Vagina (tissue), 2 donors: ENCODE results near the gene CNST. TPM values are rescaled to one million over a fixed set of nuclear protein-coding genes. Genes with fewer than 3 reads are reported as not detected.
"Not testable (repeated sequence)": the region's sequence is repeated elsewhere in the genome, so short reads cannot be mapped to it uniquely, and the experiment has no call there.

ENCODE experiments used
- DNase-seq, 2 donors: peaks; one replicate each; pipeline ENCODE4 v3.0.0-alpha.2; 2017; ENCODE audit errors: extremely low spot score in 2 of 2
- H3K27ac ChIP-seq: fragments of 200-600 bp; sonication (generic); one replicate; pipeline ENCODE4 v1.5.1; 2019
- H3K27me3 ChIP-seq: fragments of 200-600 bp; sonication (generic); one replicate; pipeline ENCODE4 v1.5.1; 2019
- H3K36me3 ChIP-seq, 2 donors: fragments of 200-600 bp; sonication (generic); one replicate each; pipeline ENCODE4 v1.5.1; 2017 to 2019
- H3K4me1 ChIP-seq: fragments of 200-600 bp; sonication (generic); one replicate; pipeline ENCODE4 v1.5.1; 2019
- H3K4me3 ChIP-seq, 2 donors: fragments of 200-600 bp; sonication (generic); 1 replicate in 1 of 2; 2 replicates in 1 of 2; pipeline ENCODE4 v1.5.1; 2016 to 2019
- H3K9me3 ChIP-seq: fragments of 200-600 bp; sonication (generic); one replicate; pipeline ENCODE4 v1.5.1; 2019
- POLR2A ChIP-seq, 2 donors: fragments of 450-650 bp; IDR thresholded peaks; one replicate each; pipeline ENCODE4 v1.6.1; 2017; ENCODE audit warnings: antibody characterized with exemption in 2 of 2, mild to moderate bottlenecking in 2 of 2, moderate library complexity in 2 of 2
- POLR2AphosphoS5 ChIP-seq, 2 donors: sonication (generic); formaldehyde crosslinking; IDR thresholded peaks; one replicate each; pipeline ENCODE4 v1.9.0; 2017; ENCODE audit warnings: antibody characterized with exemption in 2 of 2, mild to moderate bottlenecking in 2 of 2, low read depth in 1 of 2; ENCODE audit not compliant: insufficient read depth in 1 of 2
- intact Hi-C: fragments of 100-400 bp; cut with DNase I; formaldehyde crosslinking; loops from one replicate; pipeline ENCODE4 v1.15.1; 2023
- total RNA-seq: library from RNA; depleted of rRNA; stranded (reverse); fragments of >200 nt; gene quantifications from one replicate; pipeline ENCODE4 v1.2.3, GENCODE V29; 2016
- TF ChIP-seq, protein P1 (sequence below), 3 experiments: fragments of 450-650 bp in 2 of 3; fragments of 200-600 bp in 1 of 3; sonication (generic) in 1 of 3; IDR thresholded peaks; one replicate each; pipeline ENCODE4 v1.5.1; 2017 to 2019; ENCODE audit warnings: antibody characterized with exemption in 3 of 3, mild to moderate bottlenecking in 2 of 3, moderate library complexity in 2 of 3

Gene CNST
- total RNA-seq, 1 donor from 2014 or later = 20.6 TPM

DNA sequence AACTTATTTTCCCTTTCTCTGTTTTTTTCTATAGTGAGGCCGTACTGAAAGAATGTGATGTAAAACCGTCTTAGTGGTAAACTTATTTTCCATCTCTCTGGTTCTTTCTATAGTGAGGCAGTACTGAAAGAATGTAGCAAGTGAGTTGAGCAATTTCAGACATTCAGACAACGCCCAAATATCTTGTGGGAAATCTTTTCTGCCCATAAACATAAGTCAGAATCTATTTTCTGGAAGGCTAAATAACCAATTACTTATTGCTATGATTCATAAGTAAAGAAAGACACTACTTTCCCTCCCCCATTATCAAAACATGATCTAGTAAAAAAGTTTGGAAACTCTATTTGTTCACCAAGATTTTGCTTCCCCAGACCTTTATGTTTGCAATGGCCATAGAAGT, 139.1 kb downstream of the CNST start:
- Histone ChIP-seq H3K4me1 (no peaks in the 10 kb centered on the region), H3K27me3 (no peaks in the 10 kb centered on the region), H3K36me3 (no peaks in the 10 kb centered on the region), H3K9me3 (no peaks in the 10 kb centered on the region), H3K4me3 (no peak overlapping the region), H3K27ac (no peak overlapping the region)
- DNase-seq = no peak
- TF ChIP-seq, protein P1, sequence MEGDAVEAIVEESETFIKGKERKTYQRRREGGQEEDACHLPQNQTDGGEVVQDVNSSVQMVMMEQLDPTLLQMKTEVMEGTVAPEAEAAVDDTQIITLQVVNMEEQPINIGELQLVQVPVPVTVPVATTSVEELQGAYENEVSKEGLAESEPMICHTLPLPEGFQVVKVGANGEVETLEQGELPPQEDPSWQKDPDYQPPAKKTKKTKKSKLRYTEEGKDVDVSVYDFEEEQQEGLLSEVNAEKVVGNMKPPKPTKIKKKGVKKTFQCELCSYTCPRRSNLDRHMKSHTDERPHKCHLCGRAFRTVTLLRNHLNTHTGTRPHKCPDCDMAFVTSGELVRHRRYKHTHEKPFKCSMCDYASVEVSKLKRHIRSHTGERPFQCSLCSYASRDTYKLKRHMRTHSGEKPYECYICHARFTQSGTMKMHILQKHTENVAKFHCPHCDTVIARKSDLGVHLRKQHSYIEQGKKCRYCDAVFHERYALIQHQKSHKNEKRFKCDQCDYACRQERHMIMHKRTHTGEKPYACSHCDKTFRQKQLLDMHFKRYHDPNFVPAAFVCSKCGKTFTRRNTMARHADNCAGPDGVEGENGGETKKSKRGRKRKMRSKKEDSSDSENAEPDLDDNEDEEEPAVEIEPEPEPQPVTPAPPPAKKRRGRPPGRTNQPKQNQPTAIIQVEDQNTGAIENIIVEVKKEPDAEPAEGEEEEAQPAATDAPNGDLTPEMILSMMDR (IDR thresholded peaks at IDR 0.05) = no peak
- no peak for TF ChIP-seq POLR2A (IDR thresholded peaks at IDR 0.05)
- no peak for TF ChIP-seq POLR2AphosphoS5 (IDR thresholded peaks at IDR 0.05; ENCODE audit: insufficient read depth in 1 of 2, low read depth in 1 of 2)
- intact Hi-C loops = no loop called here

DNA sequence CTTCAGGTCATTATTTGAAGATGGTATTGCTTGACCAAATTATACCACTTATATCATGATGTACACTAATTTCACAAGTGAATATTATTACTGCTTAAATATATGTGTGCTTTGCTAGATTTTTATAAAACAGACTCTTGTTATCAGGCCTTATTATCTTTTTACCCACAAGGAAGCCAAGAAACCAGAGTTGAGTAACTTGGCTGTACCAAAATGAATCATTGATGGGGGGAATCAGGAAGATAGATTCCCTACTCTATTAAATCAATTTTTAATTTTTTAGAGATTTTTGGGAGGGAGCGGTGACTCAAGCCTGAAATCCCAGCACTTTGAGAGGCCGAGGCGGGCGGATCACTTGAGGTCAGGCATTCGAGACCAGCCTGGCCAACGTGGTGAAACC, 141.9 kb downstream of the CNST start:
- no peak for TF ChIP-seq POLR2A (IDR thresholded peaks at IDR 0.05)
- TF ChIP-seq, protein P1 (IDR thresholded peaks at IDR 0.05) = no peak
- no peak for TF ChIP-seq POLR2AphosphoS5 (IDR thresholded peaks at IDR 0.05; ENCODE audit: insufficient read depth in 1 of 2, low read depth in 1 of 2)
- intact Hi-C loops = no loop called here
- Histone ChIP-seq H3K27me3 (no peaks in the 10 kb centered on the region), H3K4me1 (no peaks in the 10 kb centered on the region), H3K4me3 (no peak overlapping the region), H3K36me3 (no peaks in the 10 kb centered on the region), H3K9me3 (no peaks in the 10 kb centered on the region), H3K27ac (no peak overlapping the region)
- DNase-seq = no peak

DNA sequence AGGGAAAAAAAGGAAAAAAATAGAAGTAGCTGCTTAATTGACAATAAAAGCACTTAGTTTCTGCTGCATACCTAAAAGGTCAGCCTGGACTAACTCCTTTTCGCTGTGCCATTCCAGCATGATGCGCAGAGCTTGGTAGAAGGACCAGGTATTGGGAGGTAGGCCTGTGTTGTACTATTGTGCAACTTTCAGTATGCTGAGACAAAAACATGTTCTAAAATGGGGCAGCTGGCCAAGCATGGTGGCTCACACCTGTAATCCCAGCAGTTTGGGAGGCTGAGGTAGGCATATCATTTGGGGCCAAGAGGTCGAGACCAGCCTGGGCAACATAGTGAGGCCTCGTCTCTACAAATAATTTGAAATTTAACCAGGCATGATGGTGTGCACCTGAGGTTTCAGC, 142.9 kb downstream of the CNST start:
- no peaks in the 10 kb centered on the region for H3K36me3 ChIP-seq
- DNase-seq = no peak
- no peak overlapping the region for H3K27ac ChIP-seq
- no peak overlapping the region for H3K4me3 ChIP-seq
- no peaks in the 10 kb centered on the region for H3K9me3 ChIP-seq
- TF ChIP-seq POLR2A (IDR thresholded peaks at IDR 0.05) (no peak), POLR2AphosphoS5 (IDR thresholded peaks at IDR 0.05; ENCODE audit: insufficient read depth in 1 of 2, low read depth in 1 of 2) (no peak)
- TF ChIP-seq, protein P1 (IDR thresholded peaks at IDR 0.05) = no peak
- H3K4me1 ChIP-seq = no peaks in the 10 kb centered on the region
- H3K27me3 ChIP-seq = no peaks in the 10 kb centered on the region
- intact Hi-C loops = no loop called here

DNA sequence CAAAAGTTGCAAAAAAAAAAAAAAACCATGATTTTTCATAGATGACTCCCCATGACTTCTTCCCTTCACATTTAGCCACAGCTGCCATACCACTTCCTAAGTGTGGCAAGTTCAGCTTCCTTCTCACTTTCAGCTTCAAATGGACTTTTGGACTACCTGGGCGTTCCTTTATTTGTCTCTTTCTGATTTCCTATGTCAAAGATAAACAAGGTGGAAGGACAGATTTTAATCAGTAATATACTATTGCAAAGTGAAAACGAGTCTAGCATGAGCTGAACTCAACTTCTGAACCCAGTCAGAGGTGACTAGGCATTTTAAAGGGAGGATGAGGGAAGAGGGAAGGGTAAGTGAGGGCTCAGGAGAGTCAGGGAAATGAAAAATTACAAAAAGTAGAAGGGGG, 143.6 kb downstream of the CNST start:
- TF ChIP-seq POLR2A (IDR thresholded peaks at IDR 0.05) = no peak
- TF ChIP-seq POLR2AphosphoS5 (IDR thresholded peaks at IDR 0.05; ENCODE audit: insufficient read depth in 1 of 2, low read depth in 1 of 2) = no peak
- TF ChIP-seq, protein P1 (IDR thresholded peaks at IDR 0.05) = no peak
- Histone ChIP-seq H3K4me3 (no peak overlapping the region), H3K36me3 (no peaks in the 10 kb centered on the region), H3K4me1 (no peaks in the 10 kb centered on the region), H3K27ac (no peak overlapping the region), H3K27me3 (no peaks in the 10 kb centered on the region), H3K9me3 (no peaks in the 10 kb centered on the region)
- no peak for DNase-seq
- intact Hi-C loops = no loop called here

DNA sequence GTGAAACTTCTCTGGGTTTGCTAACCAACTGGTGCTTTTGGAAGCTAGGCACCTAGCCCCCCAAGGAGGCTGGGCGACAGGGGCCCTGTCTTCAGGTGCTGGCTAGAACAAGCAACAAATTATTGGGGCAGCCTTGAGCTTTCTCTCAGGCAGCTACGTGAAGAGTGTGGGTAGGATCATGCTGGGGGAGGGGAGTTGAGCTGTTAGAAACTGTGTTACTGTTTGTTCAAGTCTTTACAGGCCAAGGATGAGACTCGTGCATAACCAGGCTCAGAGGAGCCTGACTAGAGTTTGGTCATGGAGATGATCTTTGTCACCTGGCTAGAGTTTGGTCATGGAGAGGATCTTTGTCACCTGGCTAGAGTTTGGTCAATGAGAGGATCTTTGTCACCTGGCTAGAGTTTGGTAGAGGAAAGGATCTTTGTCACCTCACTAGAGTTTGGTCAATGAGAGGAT, 145.3 kb downstream of the CNST start:
- Histone ChIP-seq H3K36me3 (no peaks in the 10 kb centered on the region), H3K4me3 (no peak overlapping the region), H3K27ac (no peak overlapping the region), H3K27me3 (no peaks in the 10 kb centered on the region), H3K9me3 (no peaks in the 10 kb centered on the region), H3K4me1 (no peaks in the 10 kb centered on the region)
- intact Hi-C loops = no loop called here
- DNase-seq = no peak
- TF ChIP-seq, protein P1 (IDR thresholded peaks at IDR 0.05) = no peak
- TF ChIP-seq POLR2A (IDR thresholded peaks at IDR 0.05) (no peak), POLR2AphosphoS5 (IDR thresholded peaks at IDR 0.05; ENCODE audit: insufficient read depth in 1 of 2, low read depth in 1 of 2) (no peak)

DNA sequence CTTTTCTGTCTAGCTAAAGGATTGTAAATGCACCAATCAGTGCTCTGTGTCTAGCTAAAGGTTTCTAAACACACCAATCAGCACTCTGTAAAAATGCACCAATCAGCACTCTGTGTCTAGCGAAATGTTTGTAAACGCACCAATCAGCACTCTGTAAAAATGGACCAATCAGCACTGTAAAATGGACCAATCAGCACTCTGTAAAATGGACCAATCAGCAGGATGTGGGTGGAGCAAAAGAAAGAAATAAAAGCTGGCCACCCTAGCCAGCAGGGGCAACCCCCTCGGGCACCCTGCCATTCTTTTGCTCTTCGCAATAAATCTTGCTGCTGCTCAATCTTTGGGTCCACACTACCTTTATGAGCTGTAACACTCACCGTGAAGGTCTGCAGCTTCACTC, 146.2 kb downstream of the CNST start:
- H3K27me3 ChIP-seq, H3K27ac ChIP-seq, DNase-seq, H3K4me1 ChIP-seq, H3K9me3 ChIP-seq, H3K4me3 ChIP-seq, H3K36me3 ChIP-seq, intact Hi-C loops: not testable (repeated sequence)
